Stimulated activated CD4-positive, alpha-beta T cell treated with anti-CD3 and anti-CD28 coated beads, Interleukin-1b, Interleukin-23, amount 100 ng/mL, for 1 hour (primary cell): Measurements from ENCODE around the gene VPS13D.
"Not testable (repeated sequence)": the region's sequence is repeated elsewhere in the genome, so short reads cannot be mapped to it uniquely, and the experiment has no call there.

ENCODE experiments used
- DNase-seq, 2 donors: peaks; one replicate each; pipeline ENCODE4 v3.0.0-alpha.2; 2020; ENCODE audit warnings: low read depth in 2 of 2

Gene VPS13D

DNA sequence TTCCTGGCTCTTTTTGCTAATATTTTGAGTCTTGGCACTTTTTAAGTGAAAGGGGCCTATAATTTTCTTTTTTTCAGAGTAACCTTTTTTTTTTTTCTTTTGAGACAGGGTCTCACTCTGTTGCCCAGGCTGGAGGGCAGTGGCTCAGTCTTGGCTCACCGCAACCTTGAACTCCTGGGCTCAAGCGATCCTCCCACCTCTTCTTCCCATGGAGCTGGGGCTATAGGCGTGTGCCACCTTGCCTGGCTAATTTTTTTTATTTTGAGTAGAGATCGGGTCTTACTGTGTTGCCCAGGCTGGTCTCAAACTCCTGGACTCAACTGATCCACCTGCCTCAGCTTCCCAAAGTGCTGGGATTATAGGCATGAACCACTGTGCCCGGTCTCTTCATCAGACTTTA is 285.4 kb downstream of the VPS13D start:
- DNase-seq: no peak

DNA sequence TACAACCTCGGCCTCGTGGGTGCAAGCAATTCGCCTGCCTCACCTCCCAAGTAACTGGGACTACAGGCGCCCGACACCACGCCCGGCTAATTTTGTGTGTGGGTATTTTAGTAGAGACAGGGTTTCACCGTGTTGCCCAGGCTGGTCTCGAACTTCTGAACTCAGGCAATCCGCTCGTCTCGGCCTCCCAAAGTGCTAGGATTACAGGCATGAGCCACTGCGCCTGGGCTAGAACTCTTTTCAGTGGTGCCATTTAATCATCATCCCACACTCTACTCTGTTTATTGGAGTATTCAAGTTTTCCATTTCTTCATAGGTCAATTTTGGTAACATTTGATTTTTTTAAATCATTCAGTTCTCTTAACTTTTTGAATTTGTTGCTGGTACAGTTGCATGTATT is 286.9 kb downstream of the VPS13D start:
- DNase-seq: no peak

DNA sequence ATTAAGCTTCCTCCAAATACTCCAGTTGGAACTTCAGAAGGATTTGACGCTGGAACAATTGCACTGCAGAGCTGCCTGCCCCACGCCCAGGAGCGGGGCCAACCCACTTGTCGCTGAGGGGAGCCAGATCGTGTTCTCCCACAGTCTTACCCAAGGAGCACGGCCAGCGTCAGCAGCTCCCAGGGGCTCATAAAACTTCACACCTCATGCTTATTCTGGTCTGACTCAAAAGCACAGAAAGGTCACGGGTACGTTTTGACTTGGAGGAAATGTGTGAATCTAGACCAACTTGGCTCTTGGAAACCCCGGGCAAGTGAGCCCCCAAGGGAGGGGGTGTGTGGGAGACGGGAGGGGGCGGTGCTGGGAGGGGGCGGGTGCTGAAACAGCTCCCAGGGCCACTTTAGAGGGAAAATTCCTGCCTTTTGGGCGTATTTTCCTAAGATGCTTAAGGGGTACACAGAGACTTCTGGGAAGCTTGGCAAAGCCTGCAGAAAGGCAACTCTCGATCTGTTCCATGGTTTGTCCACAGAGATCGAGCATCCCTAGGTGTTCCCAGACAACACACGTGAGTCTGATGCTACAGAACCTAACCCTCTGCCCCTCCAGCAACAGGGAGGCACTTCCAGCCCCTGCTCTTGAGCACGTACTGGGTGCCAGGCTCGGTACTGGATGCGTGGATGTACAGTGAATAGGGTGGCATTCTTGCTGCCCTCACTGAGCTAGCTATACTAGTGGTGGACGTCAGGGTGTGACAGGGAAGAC is 289.3 kb downstream of the VPS13D start:
- DNase-seq: no peak

GRCh38 chr1:12519693-12520364 is 290.0 kb downstream of the VPS13D start:
- DNase-seq: no peak

- no peak for DNase-seq
These were observed 291.3 kb downstream of the VPS13D start for GRCh38 chr1:12521096-12521495.

- not testable (repeated sequence) for DNase-seq
These were observed 292.9 kb downstream of the VPS13D start for GRCh38 chr1:12522780-12523179.

DNA sequence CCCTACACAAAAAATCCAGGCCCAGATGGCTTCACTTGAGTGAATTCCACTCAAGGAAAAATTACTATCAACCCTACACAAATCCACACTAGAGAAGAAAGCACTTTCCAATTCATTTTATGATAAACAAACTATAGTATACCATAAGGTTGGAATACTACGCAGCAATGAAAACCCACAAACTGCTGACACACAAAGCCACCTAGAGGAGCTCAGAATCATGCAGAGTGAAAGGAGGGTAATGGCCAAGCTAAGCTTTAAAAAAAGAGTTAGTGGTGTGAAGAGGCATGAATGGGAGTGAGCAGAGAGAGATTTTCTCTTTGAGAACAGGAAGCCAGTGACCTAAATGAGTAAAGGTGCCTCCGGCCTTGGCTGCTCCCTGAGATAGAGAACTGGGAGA is 294.4 kb downstream of the VPS13D start:
- DNase-seq: no peak

- no peak for DNase-seq
These were observed 295.7 kb downstream of the VPS13D start for GRCh38 chr1:12525311-12526181.

GRCh38 chr1:12527564-12527963 is 297.7 kb downstream of the VPS13D start:
- DNase-seq: no peak

DNA sequence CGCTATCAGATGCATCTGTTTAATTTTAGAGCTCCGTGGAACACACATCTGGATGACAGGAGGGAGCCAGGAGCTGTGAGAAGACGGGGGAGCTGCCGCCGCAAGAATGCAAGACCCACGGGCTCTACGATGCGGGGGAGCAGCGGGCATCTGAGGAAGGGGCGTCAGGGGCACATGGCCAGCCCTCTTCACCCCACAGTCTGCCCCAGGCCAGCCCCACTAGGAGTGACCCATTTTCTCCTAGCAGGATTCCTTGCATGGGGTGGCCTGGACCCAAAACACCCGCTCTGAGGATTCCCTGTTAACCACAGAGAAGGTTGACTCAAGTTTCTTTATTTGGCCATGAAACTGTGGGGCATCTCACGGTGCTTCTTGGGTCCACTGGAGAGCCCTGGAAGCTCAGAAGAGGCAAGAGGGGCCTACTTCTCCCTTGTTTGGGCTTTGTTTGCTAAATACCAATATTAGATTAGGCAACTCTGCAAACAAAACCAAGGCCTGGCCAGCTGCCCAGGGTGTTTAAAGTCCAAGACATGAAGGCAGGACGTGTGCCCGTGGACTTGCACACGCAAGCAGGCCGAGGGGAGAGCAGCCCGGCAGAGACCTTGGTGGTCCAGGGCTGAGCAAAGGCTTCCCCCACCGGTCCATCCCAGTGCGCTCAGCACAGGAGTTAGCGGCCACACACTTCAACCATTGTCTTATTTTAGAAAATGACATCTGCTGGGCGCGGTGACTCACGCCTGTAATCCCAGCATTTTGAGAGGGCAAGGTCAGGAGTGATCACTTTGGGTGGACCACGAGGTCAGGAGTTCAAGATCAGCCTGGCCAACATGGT is 298.4 kb downstream of the VPS13D start:
- no peak for DNase-seq

GRCh38 chr1:12529640-12530174 is 299.9 kb downstream of the VPS13D start:
- no peak for DNase-seq

DNA sequence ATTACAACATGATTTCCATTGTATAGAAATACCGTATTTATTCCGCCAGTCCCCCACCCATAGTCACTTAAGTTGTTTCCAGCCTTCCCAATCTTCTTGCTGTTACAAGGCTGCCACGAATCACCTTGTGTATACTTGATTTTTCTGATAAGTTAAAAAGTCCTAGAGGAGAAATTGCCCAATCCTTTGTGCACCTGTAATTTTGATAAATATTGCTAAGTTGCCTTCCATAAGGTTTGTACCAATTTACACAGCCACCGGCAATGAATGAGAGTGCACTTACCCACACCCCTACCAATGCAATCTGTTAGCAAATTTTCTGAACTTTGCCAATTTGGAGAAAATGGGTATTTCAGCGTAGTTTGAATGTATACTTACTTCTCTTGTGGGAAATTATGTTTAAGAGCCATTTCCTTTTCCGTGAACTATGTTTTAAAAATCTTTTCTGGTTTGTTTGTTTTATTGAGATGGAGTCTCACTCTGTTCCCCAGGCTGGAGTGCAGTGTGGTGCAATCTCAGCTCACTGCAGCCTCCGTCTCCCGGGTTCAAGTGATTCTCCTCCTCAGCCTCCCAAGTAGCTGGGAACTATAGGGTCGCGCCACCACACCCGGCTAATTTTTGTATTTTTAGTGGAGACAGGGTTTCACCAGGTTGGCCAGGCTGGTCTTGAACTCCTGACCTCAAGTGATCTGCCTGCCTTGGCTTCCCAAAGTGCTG is 300.8 kb downstream of the VPS13D start:
- no peak for DNase-seq

DNA sequence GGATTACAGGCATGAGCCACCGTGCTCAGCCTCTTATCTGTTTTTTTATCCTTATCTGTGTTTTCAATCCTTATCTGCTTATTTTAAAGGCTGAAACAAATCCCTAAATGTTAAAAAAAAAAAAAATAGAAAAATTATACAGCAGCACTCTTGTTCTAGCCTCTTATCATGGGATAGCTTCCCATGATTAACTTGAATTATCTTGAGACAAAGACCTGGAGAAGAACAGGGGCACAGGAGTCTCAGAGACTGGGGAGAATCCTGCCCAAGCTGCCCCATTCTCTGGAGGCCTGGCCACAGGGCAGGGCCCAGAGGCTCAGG is 301.3 kb downstream of the VPS13D start:
- DNase-seq: no peak

DNA sequence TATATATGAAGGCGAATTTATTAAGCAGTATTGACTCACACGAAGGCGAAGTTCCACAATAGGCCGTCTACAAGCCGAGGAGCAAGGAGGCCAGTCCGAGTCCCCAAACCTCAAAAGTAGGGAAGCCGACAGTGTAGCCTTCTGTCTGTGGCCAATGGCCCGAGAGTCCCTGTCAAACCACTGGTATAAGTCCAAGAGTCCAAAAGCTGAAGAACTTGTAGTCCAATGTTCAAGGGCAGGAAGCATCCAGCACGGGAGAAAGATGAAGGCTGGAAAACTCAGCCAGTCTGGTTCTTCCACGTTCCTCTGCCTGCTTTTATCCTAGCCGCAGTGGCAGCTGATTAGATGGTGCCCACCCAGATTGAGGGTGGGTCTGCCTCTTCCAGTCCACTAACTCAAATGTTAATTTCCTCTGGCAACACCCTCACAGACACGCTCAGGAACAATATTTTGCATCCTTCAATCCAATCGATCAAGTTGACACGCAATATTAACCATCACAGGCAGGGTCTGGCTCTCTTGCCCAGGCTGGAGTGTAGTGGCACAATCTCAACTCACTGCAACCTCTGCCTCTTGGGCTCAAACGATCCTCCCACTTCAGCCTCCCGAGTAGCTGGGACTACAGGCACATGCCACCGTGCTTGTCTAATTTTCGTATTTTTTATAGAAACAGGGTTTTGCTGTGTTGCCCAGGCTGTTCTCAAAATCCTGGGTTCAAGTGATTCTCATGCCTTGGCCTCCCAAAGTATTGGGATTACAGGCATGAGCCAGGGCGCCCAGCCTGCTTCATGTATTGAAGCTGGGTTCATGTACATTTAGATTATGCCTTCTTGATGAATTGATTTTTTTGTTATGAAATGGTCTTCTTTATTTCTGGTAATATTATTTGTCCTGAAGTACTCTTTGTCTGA is 302.8 kb downstream of the VPS13D start:
- DNase-seq: no peak

GRCh38 chr1:12536023-12536639 is 306.3 kb downstream of the VPS13D start:
- DNase-seq: no peak

- DNase-seq: no peak
These were observed 307.5 kb downstream of the VPS13D start for GRCh38 chr1:12537294-12537693.

DNA sequence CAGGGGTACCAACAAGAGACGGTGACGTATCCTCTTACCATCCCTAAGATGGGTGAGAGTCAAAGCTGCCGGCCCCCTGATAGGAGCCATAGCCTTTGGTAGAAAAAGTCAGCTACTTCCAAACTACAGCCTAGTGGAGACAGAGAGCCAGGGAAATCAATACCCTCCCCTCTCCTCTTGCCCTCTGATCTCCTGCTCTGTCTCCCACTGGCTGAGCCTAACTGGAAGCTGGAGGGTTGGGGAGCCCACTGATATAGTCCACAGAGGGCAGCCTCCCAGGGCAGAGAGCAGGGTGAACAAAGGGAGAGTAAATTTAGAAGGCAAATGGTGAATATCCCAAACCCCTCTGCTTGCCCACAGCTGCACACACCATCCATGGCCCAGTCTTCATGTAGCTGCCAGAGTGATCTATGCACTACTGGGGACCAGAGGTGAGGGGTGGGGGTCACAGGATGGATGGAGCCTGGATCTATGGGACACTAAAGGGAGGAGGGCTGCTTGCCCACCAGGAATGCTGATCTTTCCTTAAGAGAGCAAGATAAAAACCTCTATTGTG is 308.2 kb downstream of the VPS13D start:
- no peak for DNase-seq

GRCh38 chr1:12538536-12538935 is 308.7 kb downstream of the VPS13D start:
- DNase-seq: not testable (repeated sequence)

DNA sequence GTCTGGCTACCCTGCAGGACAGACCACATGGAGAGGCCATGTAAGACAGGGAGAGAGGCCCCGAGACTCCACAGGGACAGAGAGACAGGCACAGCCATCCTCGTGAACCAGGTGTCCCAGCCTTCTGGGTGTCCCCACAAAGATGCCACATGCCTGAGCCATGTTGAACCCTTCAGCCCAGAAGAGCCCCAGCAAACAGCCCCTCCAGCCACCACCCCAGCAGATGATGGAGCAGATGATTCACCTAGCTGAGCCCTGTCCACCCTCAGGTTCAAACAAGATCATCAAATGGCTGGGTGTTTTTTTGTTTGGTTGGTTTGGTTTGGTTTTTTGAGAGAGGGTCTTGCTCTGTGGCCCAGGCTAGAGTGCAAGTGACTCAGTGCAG is 309.5 kb downstream of the VPS13D start:
- no peak for DNase-seq
